IMR-90 (cell line): ENCODE data around the gene KRT86. TPM values are rescaled to one million over a fixed set of nuclear protein-coding genes. Genes with fewer than 3 reads are reported as not detected.

Experiments
- ATAC-seq: fragments of 200-7000 bp; cut with Tn5 transposase; 2 replicates; pipeline ENCODE4 v1.9.1; 2020; ENCODE audit warnings: low read depth, mild to moderate bottlenecking, moderate library complexity
- BruUV-seq: library from RNA; stranded (reverse); fragments of 400-500 nt; replicated peaks from 2 replicates; lab custom pipeline; 2021; lab: Mats Ljungman, UMichigan
- CTCF ChIA-PET: fragments of 300-600 bp; formaldehyde crosslinking; extraction: SDS; loops from one replicate; lab custom pipeline; 2021; ENCODE audit warnings: antibody characterized with exemption; lab: Yijun Ruan, JAX
- POLR2A ChIA-PET: fragments of 300-600 bp; sonication (Branson Sonifier 250); formaldehyde crosslinking; loops from one replicate; lab custom pipeline; 2022; ENCODE audit warnings: antibody characterized with exemption; ENCODE audit not compliant: unreplicated experiment; lab: Charles Lee
- DNase-seq: peaks from one replicate; pipeline ENCODE4 v3.0.0; 2013
- H2AFZ ChIP-seq: replicated peaks from 2 replicates; pipeline ENCODE3; 2013; ENCODE audit warnings: low read length, mild to moderate bottlenecking; ENCODE audit not compliant: poor library complexity
- H2AK5ac ChIP-seq: 2 replicates; pipeline ENCODE4 v1.6.1; 2013; ENCODE audit warnings: low read depth, low read length, inconsistent platforms
- H2AK9ac ChIP-seq: replicated peaks from 2 replicates; pipeline ENCODE3; 2013; ENCODE audit warnings: mild to moderate bottlenecking, low read depth, low read length, moderate library complexity; ENCODE audit not compliant: poor library complexity
- H2BK120ac ChIP-seq: 2 replicates; pipeline ENCODE4 v1.6.1; 2013; ENCODE audit warnings: low read depth, low read length, inconsistent platforms
- H2BK15ac ChIP-seq: 3 replicates; pipeline ENCODE4 v1.6.1; 2013; ENCODE audit warnings: low read depth, low read length, inconsistent platforms
- H2BK20ac ChIP-seq: 2 replicates; pipeline ENCODE4 v1.6.1; 2013; ENCODE audit warnings: low read depth, mild to moderate bottlenecking, inconsistent platforms, low read length, moderate library complexity
- H2BK5ac ChIP-seq: 2 replicates; pipeline ENCODE4 v1.6.1; 2013; ENCODE audit warnings: mild to moderate bottlenecking, low read depth, low read length, inconsistent platforms; ENCODE audit not compliant: poor library complexity, severe bottlenecking
- H3K14ac ChIP-seq: replicated peaks from 2 replicates; pipeline ENCODE4 v1.6.1; 2013; ENCODE audit warnings: low read depth, low read length, inconsistent platforms
- H3K18ac ChIP-seq: 2 replicates; pipeline ENCODE4 v1.6.1; 2013; ENCODE audit warnings: low read depth, low read length, control low read depth
- H3K23ac ChIP-seq: 2 replicates; pipeline ENCODE4 v1.6.1; 2013; ENCODE audit warnings: low read depth, low read length, inconsistent platforms
- H3K27ac ChIP-seq: 2 replicates; pipeline ENCODE4 v1.5.1; 2013; ENCODE audit warnings: mild to moderate bottlenecking, control low read depth, low read length; ENCODE audit not compliant: insufficient read depth
- H3K27me3 ChIP-seq: 2 replicates; pipeline ENCODE4 v1.6.1; 2013; ENCODE audit warnings: low read length; ENCODE audit not compliant: control insufficient read depth, insufficient read depth
- H3K36me3 ChIP-seq: 2 replicates; pipeline ENCODE4 v1.6.1; 2013; ENCODE audit warnings: low read length, mixed read lengths; ENCODE audit not compliant: control insufficient read depth, insufficient read depth
- H3K4ac ChIP-seq: 2 replicates; pipeline ENCODE4 v1.6.1; 2013; ENCODE audit warnings: low read depth, low read length, inconsistent platforms
- H3K4me1 ChIP-seq: 2 replicates; pipeline ENCODE4 v1.6.1; 2013; ENCODE audit warnings: low read length, mixed read lengths; ENCODE audit not compliant: control insufficient read depth, insufficient read depth
- H3K4me2 ChIP-seq: 2 replicates; pipeline ENCODE4 v1.6.1; 2013; ENCODE audit warnings: low read depth, mild to moderate bottlenecking, control low read depth, low read length, moderate library complexity
- H3K4me3 ChIP-seq: 2 replicates; pipeline ENCODE4 v1.5.1; 2013; ENCODE audit warnings: low read depth, mild to moderate bottlenecking, control low read depth, low read length, moderate library complexity; ENCODE audit not compliant: insufficient read depth
- H3K56ac ChIP-seq: 2 replicates; pipeline ENCODE4 v1.6.1; 2013; ENCODE audit warnings: low read length, inconsistent platforms; ENCODE audit not compliant: insufficient read depth; ENCODE audit errors: extremely low read depth
- H3K79me1 ChIP-seq, 2 experiments: 2 replicates each; pipeline ENCODE4 v1.6.1; 2013; ENCODE audit warnings: low read length in 2 of 2, inconsistent platforms in 1 of 2, low read depth in 1 of 2
- H3K9ac ChIP-seq: 2 replicates; pipeline ENCODE4 v1.6.1; 2013; ENCODE audit warnings: low read depth, low read length, control low read depth
- H3K9me1 ChIP-seq: 2 replicates; pipeline ENCODE4 v1.6.1; 2013; ENCODE audit warnings: low read length, inconsistent platforms; ENCODE audit not compliant: insufficient read depth
- H3K9me3 ChIP-seq: 2 replicates; pipeline ENCODE4 v1.6.1; 2013; ENCODE audit warnings: low read length; ENCODE audit not compliant: control insufficient read depth, insufficient read depth
- H4K20me1 ChIP-seq: 2 replicates; pipeline ENCODE4 v1.6.1; 2013; ENCODE audit warnings: low read length, inconsistent platforms; ENCODE audit not compliant: insufficient read depth
- H4K5ac ChIP-seq: 2 replicates; pipeline ENCODE4 v1.6.1; 2013; ENCODE audit warnings: mild to moderate bottlenecking, low read depth, low read length, control low read depth
- H4K8ac ChIP-seq, 2 experiments: 2 replicates each; pipeline ENCODE4 v1.6.1; 2013; ENCODE audit warnings: low read depth in 2 of 2, low read length in 2 of 2, control low read depth in 1 of 2, inconsistent platforms in 1 of 2
- H4K91ac ChIP-seq: 2 replicates; pipeline ENCODE4 v1.6.1; 2013; ENCODE audit warnings: low read depth, low read length, inconsistent platforms; ENCODE audit not compliant: insufficient read depth
- BHLHE40 ChIP-seq: fragments of 150-350 bp; IDR thresholded peaks from 2 replicates; pipeline ENCODE4 v1.6.1; 2016; ENCODE audit warnings: mild to moderate bottlenecking, low read depth, low read length
- FOS ChIP-seq: fragments of 150-350 bp; IDR thresholded peaks from 2 replicates; pipeline ENCODE4 v1.6.1; 2016; ENCODE audit warnings: low read depth, low read length
- MAFK ChIP-seq: IDR thresholded peaks from 2 replicates; pipeline ENCODE4 v1.6.1; 2012; ENCODE audit warnings: low read depth, low read length, improper control_type of control experiment
- RAD21 ChIP-seq: IDR thresholded peaks from 2 replicates; pipeline ENCODE4 v1.6.1; 2012; ENCODE audit warnings: low read length, improper control_type of control experiment
- WGBS, 2 experiments: methylation state at CpG; one replicate each; pipeline versions ENCODE4 v1.1.5 to v1.1.7; 2013; ENCODE audit warnings: missing lambda C conversion rate in 2 of 2; ENCODE audit not compliant: insufficient read length in 1 of 2; ENCODE audit errors: extremely low coverage in 2 of 2; 5-methylcytosine and 5-hydroxymethylcytosine counted together
- dilution Hi-C: fragments of 300-500 bp; cut with HindIII; formaldehyde crosslinking; loops from one replicate; pipeline ENCODE4 v1.14.3; 2018; ENCODE audit warnings: low sequenced_read_pairs; ENCODE audit not compliant: unreplicated experiment
- in situ Hi-C: fragments of 300-500 bp; cut with MboI; formaldehyde crosslinking; loops from 3 replicates; pipeline ENCODE4 v1.14.3; 2019; ENCODE audit warnings: low sequenced_read_pairs, inconsistent platforms, mixed read lengths
- intact Hi-C: fragments of 100-400 bp; cut with micrococcal nuclease; formaldehyde crosslinking; loops from 2 replicates; pipeline ENCODE4 v1.10.0; 2022
- polyA plus RNA-seq, 3 experiments: library from polyadenylated mRNA; depleted of rRNA; stranded (reverse); fragments of >200 nt; gene quantifications; 2 replicates each; pipeline ENCODE4 v1.2.3, GENCODE V29; 2012; ENCODE audit warnings: low replicate concordance in 1 of 3
- total RNA-seq: library from RNA; depleted of rRNA; stranded (reverse); fragments of >200 nt; gene quantifications from 2 replicates; pipeline ENCODE4 v1.2.3, GENCODE V29; 2012

KRT86 gene
- total and polyA plus RNA-seq, 2 of the 4 experiments (the other 2 are of a cell fraction) = not detected

DNA sequence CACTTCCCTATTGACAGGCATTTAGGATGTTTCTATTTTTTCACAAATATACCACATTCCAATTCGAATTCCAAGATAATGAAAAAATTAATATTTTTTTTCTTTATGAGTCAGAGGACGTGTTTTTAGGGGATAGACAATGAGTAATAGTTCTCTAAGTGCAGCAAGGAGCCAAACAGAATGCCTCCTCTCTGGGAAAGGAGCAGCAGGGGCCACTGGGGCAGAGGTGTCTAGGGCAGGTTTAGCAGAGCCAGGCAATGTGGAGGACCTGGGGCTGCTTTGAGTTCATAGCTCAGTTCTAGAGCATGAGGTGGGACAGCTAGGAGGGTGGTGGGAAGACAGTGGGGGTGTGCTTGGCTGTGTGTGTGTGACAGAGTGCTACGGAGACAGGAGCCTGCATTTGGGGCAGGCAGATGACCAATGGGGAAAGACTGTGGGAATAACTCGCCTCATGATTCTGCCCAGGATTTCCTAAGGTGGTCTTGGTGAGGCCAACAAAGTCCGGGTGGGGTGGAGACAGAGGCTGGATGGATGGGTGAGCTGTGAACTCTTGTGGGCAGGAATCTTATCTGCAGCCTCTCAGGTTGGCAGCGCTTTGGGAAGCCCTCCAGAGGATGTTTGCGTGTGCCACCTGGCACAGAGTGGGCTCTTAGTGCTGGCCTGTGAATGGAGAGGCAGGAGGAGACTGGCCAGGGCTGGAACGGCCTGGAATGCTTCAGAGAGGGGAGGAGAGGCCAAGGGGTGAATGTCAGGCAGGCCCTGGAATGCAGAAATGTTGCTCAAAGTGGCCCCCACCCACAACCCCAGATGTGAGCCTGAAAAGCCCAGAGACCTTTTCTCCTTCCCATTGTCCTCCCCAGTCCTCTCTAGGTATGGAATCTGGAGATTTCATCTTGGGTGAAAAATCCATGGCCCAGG, 43.8 kb upstream of the KRT86 start:
- Histone ChIP-seq H2AK5ac (peak overlapping the region; percentile 98), H4K8ac (peak overlapping the region; percentile 81 to 88), H3K79me1 (peaks cover 0 to 17% of the 10 kb centered on the region in 2 experiments; a peak in 2 of 4 replicates), H3K4me1 (peaks cover 23% of the 10 kb centered on the region), H3K56ac (peak overlapping the region; percentile 87), H2BK5ac (peak overlapping the region; percentile 82), H2BK120ac (peak overlapping the region; percentile 100), H3K23ac (peak overlapping the region; percentile 99), H3K4me2 (peak overlapping the region; percentile 67), H3K4ac (peak overlapping the region; percentile 99), H3K9ac (peak overlapping the region; percentile 66; the same call in 1 of the 2 replicates), H3K14ac (peak overlapping the region; percentile 97), H2BK15ac (peak overlapping the region; percentile 98; the same call in 2 of the 3 replicates), H3K27ac (peak overlapping the region; percentile 90), H3K9me3 (no peaks in the 10 kb centered on the region), H2AFZ (peak overlapping the region; percentile 24), H4K5ac (peak overlapping the region; percentile 84), H3K36me3 (no peaks in the 10 kb centered on the region), H3K9me1 (peaks cover 29% of the 10 kb centered on the region), H3K27me3 (no peaks in the 10 kb centered on the region), H2AK9ac (peak overlapping the region; percentile 90), H3K18ac (peak overlapping the region; percentile 87), H4K91ac (peak overlapping the region; percentile 99), H4K20me1 (no peaks in the 10 kb centered on the region), H3K4me3 (no peak overlapping the region), H2BK20ac (peak overlapping the region; percentile 97)
- 0 out of 2 replicates have a peak, but pooled peaks have one; percentile 13 for TF ChIP-seq RAD21
- no peak for TF ChIP-seq MAFK
- TF ChIP-seq FOS = peak; percentile 78
- peak; percentile 14; the same call in 1 of the 2 replicates for TF ChIP-seq BHLHE40
- DNase-seq = peak; percentile 68
- peak; percentile 83 for ATAC-seq
- BruUV-seq = no TSS peak
- dilution Hi-C loops = no loop called here
- intact Hi-C loops = loop anchor here (5.0 kb wide), 1 partner anchor 47 kb away; no protein-coding TSS in a partner anchor
- ChIA-PET POLR2A (no interaction called here), CTCF (no interaction called here)
- in situ Hi-C loops = no loop called here
- WGBS, 2 experiments = no CpG with 5 or more reads among the region's 8 CpGs
